Osteoblast (primary cell): ENCODE data around the gene AP4S1. TPM values are rescaled to one million over a fixed set of nuclear protein-coding genes. Genes with fewer than 3 reads are reported as not detected.

Experiments used
- DNase-seq: peaks from one replicate; pipeline ENCODE4 v3.0.0; 2011; ENCODE audit warnings: low spot score, mixed read lengths; ENCODE audit not compliant: insufficient read length; ENCODE audit errors: missing footprints
- H2AFZ ChIP-seq: 2 replicates; pipeline ENCODE4 v1.6.0; 2011; ENCODE audit warnings: mild to moderate bottlenecking, low read length
- H3K27ac ChIP-seq: 2 replicates; pipeline ENCODE4 v1.5.1; 2011; ENCODE audit warnings: mild to moderate bottlenecking, low read depth, low read length, moderate library complexity
- H3K27me3 ChIP-seq: 2 replicates; pipeline ENCODE4 v1.6.0; 2012; ENCODE audit warnings: mild to moderate bottlenecking, control low read depth, inconsistent platforms, low read length, moderate library complexity; ENCODE audit not compliant: insufficient read depth
- H3K36me3 ChIP-seq: 2 replicates; pipeline ENCODE4 v1.5.1; 2011; ENCODE audit warnings: mild to moderate bottlenecking, low read length, control low read depth, moderate library complexity; ENCODE audit not compliant: insufficient read depth
- H3K4me1 ChIP-seq: 2 replicates; pipeline ENCODE4 v1.5.1; 2011; ENCODE audit warnings: mild to moderate bottlenecking, low read length, control low read depth, moderate library complexity; ENCODE audit not compliant: insufficient read depth
- H3K4me2 ChIP-seq: 2 replicates; pipeline ENCODE4 v1.6.0; 2011; ENCODE audit warnings: mild to moderate bottlenecking, low read length; ENCODE audit not compliant: insufficient read depth
- H3K4me3 ChIP-seq: fragments of 200-600 bp; sonication (generic); 3 replicates; pipeline ENCODE4 v1.5.1; 2012; ENCODE audit warnings: mild to moderate bottlenecking, low read length, inconsistent platforms; ENCODE audit not compliant: insufficient read depth
- H3K79me2 ChIP-seq: 2 replicates; pipeline ENCODE4 v1.6.0; 2012; ENCODE audit warnings: mild to moderate bottlenecking, low read length, control low read depth, inconsistent platforms; ENCODE audit not compliant: insufficient read depth
- H3K9me3 ChIP-seq: 2 replicates; pipeline ENCODE4 v1.5.1; 2011; ENCODE audit warnings: low read depth, low read length, control low read depth
- H4K20me1 ChIP-seq: 2 replicates; pipeline ENCODE4 v1.6.0; 2012; ENCODE audit warnings: mild to moderate bottlenecking, low read length, control low read depth; ENCODE audit not compliant: insufficient read depth
- total RNA-seq: library from RNA; depleted of rRNA; stranded (reverse); fragments of >200 nt; gene quantifications from 2 replicates; pipeline ENCODE4 v1.2.3, GENCODE V29; 2012
- TF ChIP-seq, protein P1 (sequence below): IDR thresholded peaks from 2 replicates; pipeline ENCODE4 v1.5.1; 2011; ENCODE audit warnings: mild to moderate bottlenecking, low read depth, low read length, moderate library complexity; ENCODE audit errors: extremely low read depth

The AP4S1 gene
- total RNA-seq, 1 donor = 5.4 TPM

DNA sequence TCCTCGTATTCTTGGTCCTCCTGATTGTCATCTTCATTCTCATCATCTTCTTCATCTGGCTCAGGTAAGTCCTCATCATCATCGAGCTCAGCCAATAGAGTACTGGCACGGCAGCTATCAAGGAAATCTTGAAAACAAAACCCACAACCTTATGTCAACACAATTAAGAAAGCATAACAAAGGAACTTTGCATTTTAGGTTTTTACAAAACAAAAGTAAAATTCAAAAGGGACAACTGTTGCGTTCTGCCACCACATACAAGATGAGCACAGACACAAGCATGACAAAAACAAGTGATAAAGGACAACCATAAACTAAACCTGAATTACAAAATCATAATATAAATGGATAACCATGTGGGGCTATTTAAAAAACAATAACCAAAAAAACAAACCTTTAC, 97.5 kb downstream of the AP4S1 start:
- Histone ChIP-seq H3K4me3 (no peak overlapping the region), H3K27me3 (no peaks in the 10 kb centered on the region), H2AFZ (no peak overlapping the region), H3K4me2 (no peak overlapping the region), H3K4me1 (no peaks in the 10 kb centered on the region), H3K79me2 (peaks cover 2% of the 10 kb centered on the region), H3K27ac (no peak overlapping the region), H3K36me3 (peaks cover 68% of the 10 kb centered on the region), H4K20me1 (no peaks in the 10 kb centered on the region), H3K9me3 (no peaks in the 10 kb centered on the region)
- TF ChIP-seq, protein P1, sequence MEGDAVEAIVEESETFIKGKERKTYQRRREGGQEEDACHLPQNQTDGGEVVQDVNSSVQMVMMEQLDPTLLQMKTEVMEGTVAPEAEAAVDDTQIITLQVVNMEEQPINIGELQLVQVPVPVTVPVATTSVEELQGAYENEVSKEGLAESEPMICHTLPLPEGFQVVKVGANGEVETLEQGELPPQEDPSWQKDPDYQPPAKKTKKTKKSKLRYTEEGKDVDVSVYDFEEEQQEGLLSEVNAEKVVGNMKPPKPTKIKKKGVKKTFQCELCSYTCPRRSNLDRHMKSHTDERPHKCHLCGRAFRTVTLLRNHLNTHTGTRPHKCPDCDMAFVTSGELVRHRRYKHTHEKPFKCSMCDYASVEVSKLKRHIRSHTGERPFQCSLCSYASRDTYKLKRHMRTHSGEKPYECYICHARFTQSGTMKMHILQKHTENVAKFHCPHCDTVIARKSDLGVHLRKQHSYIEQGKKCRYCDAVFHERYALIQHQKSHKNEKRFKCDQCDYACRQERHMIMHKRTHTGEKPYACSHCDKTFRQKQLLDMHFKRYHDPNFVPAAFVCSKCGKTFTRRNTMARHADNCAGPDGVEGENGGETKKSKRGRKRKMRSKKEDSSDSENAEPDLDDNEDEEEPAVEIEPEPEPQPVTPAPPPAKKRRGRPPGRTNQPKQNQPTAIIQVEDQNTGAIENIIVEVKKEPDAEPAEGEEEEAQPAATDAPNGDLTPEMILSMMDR = no peak
- DNase-seq = no peak

DNA sequence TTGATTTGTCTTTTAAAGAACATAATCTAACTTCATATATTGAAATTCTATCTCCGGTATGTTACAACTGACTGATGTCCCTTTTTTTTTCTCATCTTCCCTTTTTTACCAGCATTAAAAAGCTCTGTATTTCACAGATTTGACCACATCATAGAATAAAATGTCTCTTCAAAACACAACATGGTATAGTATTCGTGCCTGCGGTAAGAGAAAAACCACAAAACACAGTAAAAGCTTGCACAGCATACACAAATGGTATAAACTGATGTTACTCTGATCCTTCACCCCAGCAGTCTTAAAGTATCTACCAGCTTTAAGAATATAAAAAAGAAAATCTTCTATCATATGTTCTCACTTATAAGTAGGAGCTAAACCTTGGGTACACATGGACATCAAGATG, 98.7 kb downstream of the AP4S1 start:
- H3K27ac ChIP-seq = no peak overlapping the region
- H3K79me2 ChIP-seq = peaks cover 5% of the 10 kb centered on the region
- no peaks in the 10 kb centered on the region for H4K20me1 ChIP-seq
- H3K27me3 ChIP-seq = no peaks in the 10 kb centered on the region
- H3K4me1 ChIP-seq = no peaks in the 10 kb centered on the region
- no peak overlapping the region for H3K4me3 ChIP-seq
- TF ChIP-seq, protein P1 = no peak
- H3K36me3 ChIP-seq = peaks cover 71% of the 10 kb centered on the region
- no peak overlapping the region for H3K4me2 ChIP-seq
- DNase-seq = no peak
- H3K9me3 ChIP-seq = no peaks in the 10 kb centered on the region
- H2AFZ ChIP-seq = no peak overlapping the region

DNA sequence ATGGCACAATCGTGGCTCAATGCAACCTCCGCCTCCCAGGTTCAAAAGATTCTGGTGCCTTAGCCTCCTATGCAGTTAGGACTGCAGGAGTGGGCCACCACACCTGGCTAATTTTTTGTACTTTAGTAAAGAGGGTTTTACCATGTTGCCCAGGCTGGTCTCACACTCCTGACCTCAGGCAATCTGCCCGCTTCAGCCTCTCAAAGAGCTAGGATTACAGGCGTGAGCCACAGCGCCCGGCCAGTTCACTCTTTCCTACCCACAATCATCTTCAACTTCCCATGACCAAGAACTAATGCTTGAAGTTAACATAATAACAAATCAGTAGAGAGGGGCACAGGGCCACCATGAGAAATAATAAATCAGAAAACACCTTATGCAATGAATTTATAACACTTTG, 99.8 kb downstream of the AP4S1 start:
- Histone ChIP-seq H2AFZ (no peak overlapping the region), H3K4me1 (no peaks in the 10 kb centered on the region), H4K20me1 (no peaks in the 10 kb centered on the region), H3K4me2 (no peak overlapping the region), H3K27me3 (no peaks in the 10 kb centered on the region), H3K79me2 (peaks cover 5% of the 10 kb centered on the region), H3K4me3 (no peak overlapping the region), H3K36me3 (peaks cover 69% of the 10 kb centered on the region), H3K27ac (no peak overlapping the region), H3K9me3 (no peaks in the 10 kb centered on the region)
- DNase-seq = no peak
- TF ChIP-seq, protein P1 = no peak

DNA sequence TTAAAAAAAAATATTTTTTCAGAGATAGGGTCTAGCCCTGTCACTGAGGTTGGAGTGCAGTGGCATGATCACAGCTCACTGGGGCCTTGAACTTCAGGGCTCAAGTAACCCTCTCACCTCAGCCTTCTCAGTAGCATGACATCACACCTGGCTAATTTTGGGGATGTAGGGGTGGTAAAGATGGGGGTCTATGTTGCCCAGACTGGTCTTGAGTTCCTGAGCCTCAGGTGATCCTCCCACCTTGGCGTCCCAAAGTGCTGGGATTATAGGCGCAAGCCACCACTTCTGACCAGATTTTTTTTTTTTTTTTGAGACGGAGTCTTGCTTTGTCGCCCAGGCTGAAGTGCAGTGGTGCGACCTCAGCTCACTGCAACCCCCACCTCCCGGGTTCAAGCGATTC, 101.2 kb downstream of the AP4S1 start:
- TF ChIP-seq, protein P1 = no peak
- Histone ChIP-seq H3K4me3 (no peak overlapping the region), H3K4me2 (no peak overlapping the region), H3K27ac (no peak overlapping the region), H3K79me2 (peaks cover 5% of the 10 kb centered on the region), H3K9me3 (no peaks in the 10 kb centered on the region), H3K4me1 (no peaks in the 10 kb centered on the region), H3K36me3 (peaks cover 55% of the 10 kb centered on the region), H3K27me3 (no peaks in the 10 kb centered on the region), H4K20me1 (no peaks in the 10 kb centered on the region), H2AFZ (no peak overlapping the region)
- no peak for DNase-seq
